Ascending aorta (tissue), 2 donors: ENCODE results near the gene TMEM165. TPM values are rescaled to one million over a fixed set of nuclear protein-coding genes. Genes with fewer than 3 reads are reported as not detected.

ENCODE experiments used
- DNase-seq, 2 donors: peaks; one replicate each; pipeline ENCODE4 v3.0.0-alpha.2; 2019; ENCODE audit warnings: low spot score in 2 of 2
- H3K27ac ChIP-seq, 2 donors: fragments of 200-600 bp; sonication (generic); one replicate each; pipeline ENCODE4 v1.5.1; 2016 to 2017; ENCODE audit warnings: mild to moderate bottlenecking in 1 of 2
- H3K27me3 ChIP-seq: fragments of 200-600 bp; sonication (generic); one replicate; pipeline ENCODE4 v1.5.1; 2017
- H3K36me3 ChIP-seq, 2 donors: fragments of 200-600 bp; sonication (generic); one replicate each; pipeline ENCODE4 v1.5.1; 2016
- H3K4me1 ChIP-seq, 2 donors: fragments of 200-600 bp; sonication (generic); one replicate each; pipeline ENCODE4 v1.5.1; 2016 to 2017; ENCODE audit warnings: mild to moderate bottlenecking in 1 of 2
- H3K4me3 ChIP-seq, 2 donors: fragments of 200-600 bp; sonication (generic); one replicate each; pipeline ENCODE4 v1.5.1; 2016 to 2017; ENCODE audit warnings: mild to moderate bottlenecking in 1 of 2
- H3K9me3 ChIP-seq, 2 donors: fragments of 200-600 bp; sonication (generic); one replicate each; pipeline ENCODE4 v1.5.1; 2016
- intact Hi-C: fragments of 100-400 bp; cut with DNase I; formaldehyde crosslinking; loops from one replicate; pipeline ENCODE4 v1.15.1; 2023
- total RNA-seq: library from RNA; depleted of rRNA; stranded (reverse); fragments of >200 nt; gene quantifications from one replicate; pipeline ENCODE4 v1.1.0, GENCODE V29; 2016
- TF ChIP-seq, protein P1 (sequence below), 3 experiments: fragments of 200-600 bp in 2 of 3; fragments of 450-650 bp in 1 of 3; sonication (generic) in 2 of 3; IDR thresholded peaks; one replicate each; pipeline ENCODE4 v1.5.1; 2016 to 2019; ENCODE audit warnings: antibody characterized with exemption in 3 of 3, mild to moderate bottlenecking in 1 of 3, moderate library complexity in 1 of 3

The TMEM165 gene
- total RNA-seq, 1 donor from 2014 or later = 178 TPM

DNA sequence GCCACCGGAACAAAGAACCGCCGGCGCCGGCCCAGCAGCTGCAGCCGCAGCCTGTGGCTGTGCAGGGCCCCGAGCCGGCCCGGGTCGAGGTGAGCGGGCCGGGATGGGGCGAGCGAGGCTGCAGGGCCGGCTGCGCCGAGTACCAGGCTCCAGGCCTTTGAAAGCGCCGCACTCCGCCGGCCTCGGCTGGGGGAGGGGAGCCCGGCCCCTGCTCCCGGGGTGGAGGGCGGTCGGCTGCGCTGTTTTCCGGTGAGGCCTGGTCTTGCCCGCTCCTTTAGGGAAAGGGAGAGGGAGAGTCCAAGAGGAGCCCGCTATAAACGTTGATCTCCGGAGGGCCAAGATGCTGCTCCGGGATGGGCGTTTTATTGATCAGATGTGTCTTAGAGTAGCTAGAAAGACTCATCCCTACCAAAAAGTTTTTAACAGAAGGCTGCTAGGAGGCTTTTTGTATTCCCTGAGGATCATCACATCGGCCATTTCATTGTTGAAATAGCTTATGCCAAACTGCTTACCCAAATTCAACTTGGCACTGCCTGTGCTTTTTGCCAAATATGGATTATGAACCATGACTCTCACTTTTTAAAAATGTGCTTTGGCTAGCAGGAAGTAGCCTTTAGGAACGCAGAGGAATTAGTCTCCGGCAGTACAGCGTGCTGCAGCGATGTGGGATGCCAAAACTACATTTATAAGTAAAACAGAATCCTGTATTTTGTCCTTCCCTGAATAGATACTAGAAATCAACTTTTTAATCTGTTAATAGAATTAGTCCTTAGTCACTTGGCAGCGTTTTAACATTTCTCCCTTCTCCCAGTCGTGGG is 760 bp downstream of the TMEM165 start:
- Histone ChIP-seq H3K36me3 (peaks cover 0 to 7% of the 10 kb centered on the region in 2 donors), H3K4me1 (peaks cover 0 to 14% of the 10 kb centered on the region in 2 donors), H3K27me3 (no peaks in the 10 kb centered on the region), H3K27ac (peak overlapping the region; percentile 99 to 100), H3K4me3 (peak overlapping the region; percentile 97 to 98), H3K9me3 (no peaks in the 10 kb centered on the region)
- DNase-seq = peak in 1 of 2 donors; percentile 73
- intact Hi-C loops = loop anchor here (1.0 to 10.0 kb wide), 9 partner anchors 37 to 1581 kb away; partner anchors contain the start of genes CLOCK, KIT, NOA1 and PAICS
- TF ChIP-seq, protein P1, sequence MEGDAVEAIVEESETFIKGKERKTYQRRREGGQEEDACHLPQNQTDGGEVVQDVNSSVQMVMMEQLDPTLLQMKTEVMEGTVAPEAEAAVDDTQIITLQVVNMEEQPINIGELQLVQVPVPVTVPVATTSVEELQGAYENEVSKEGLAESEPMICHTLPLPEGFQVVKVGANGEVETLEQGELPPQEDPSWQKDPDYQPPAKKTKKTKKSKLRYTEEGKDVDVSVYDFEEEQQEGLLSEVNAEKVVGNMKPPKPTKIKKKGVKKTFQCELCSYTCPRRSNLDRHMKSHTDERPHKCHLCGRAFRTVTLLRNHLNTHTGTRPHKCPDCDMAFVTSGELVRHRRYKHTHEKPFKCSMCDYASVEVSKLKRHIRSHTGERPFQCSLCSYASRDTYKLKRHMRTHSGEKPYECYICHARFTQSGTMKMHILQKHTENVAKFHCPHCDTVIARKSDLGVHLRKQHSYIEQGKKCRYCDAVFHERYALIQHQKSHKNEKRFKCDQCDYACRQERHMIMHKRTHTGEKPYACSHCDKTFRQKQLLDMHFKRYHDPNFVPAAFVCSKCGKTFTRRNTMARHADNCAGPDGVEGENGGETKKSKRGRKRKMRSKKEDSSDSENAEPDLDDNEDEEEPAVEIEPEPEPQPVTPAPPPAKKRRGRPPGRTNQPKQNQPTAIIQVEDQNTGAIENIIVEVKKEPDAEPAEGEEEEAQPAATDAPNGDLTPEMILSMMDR (IDR thresholded peaks at IDR 0.05) = no peak

DNA sequence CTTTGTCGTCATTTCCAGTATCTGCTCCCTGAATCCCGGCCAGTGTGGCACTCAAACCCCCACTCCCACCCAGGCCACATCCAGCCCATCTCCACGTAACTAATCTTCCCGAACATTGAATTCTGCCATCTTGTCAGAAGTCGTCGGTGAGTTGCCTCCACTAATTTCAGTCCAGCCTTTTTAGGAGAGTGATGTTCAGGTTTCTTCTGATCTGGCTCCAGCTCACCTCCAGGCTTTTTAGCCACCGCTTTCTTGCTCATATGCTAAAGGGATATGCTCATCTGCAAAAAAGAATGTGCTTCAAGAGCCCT is 1.3 kb downstream of the TMEM165 start:
- Histone ChIP-seq H3K27ac (peak overlapping the region; percentile 99 to 100), H3K9me3 (no peaks in the 10 kb centered on the region), H3K36me3 (peaks cover 0 to 8% of the 10 kb centered on the region in 2 donors), H3K4me3 (peak overlapping the region; percentile 97 to 98), H3K4me1 (peaks cover 0 to 14% of the 10 kb centered on the region in 2 donors), H3K27me3 (no peaks in the 10 kb centered on the region)
- DNase-seq = no peak
- intact Hi-C loops = loop anchor here (2.0 to 10.0 kb wide), 7 partner anchors 150 to 1580 kb away; partner anchors contain the start of genes CLOCK, KIT, NOA1 and PAICS
- TF ChIP-seq, protein P1 (IDR thresholded peaks at IDR 0.05) = no peak

DNA sequence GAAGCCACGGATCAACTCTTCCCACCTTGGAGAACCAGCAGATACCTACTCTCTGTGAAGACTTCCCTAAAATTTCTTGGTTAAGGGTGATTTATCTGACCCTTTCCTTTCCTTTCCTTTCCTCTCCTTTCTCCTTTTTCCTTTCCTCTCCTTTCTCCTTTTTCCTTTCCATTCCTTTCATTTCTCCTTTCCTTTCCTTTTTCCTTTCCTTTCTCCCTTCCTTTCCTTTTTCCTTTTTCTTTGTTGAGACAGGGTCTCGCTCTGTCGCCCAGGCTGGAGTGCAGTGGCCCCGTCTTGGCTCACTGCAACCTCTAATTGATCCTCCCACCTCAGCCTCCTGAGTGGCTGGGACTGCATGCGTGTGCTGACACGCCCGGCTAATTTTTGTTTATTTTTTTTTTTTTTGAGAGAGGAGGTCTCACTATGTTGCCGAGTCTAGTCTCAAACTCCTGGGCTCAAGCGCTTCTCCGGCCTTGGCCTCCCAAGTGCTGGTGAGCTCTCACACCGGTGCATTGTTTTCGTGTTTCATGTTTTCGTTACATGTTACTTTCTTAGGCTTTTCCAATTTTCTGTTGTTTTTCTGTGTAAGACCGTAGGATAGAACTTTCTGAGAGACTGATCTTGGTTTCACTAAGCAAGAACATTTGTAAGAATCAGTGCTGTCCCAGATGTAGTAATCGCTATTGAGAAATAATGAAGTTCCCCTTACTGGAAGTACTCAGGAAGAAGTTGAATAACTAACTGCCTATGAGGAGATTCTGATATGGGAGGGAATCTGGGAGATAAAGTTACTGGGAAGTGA is 2.0 kb downstream of the TMEM165 start:
- Histone ChIP-seq H3K4me1 (peaks cover 0 to 14% of the 10 kb centered on the region in 2 donors), H3K27me3 (no peaks in the 10 kb centered on the region), H3K36me3 (peaks cover 0 to 8% of the 10 kb centered on the region in 2 donors), H3K4me3 (peak overlapping the region; percentile 97 to 98), H3K9me3 (no peaks in the 10 kb centered on the region), H3K27ac (peak overlapping the region; percentile 99 to 100)
- intact Hi-C loops = loop anchor here (2.0 to 10.0 kb wide), 7 partner anchors 149 to 1580 kb away; partner anchors contain the start of genes CLOCK, KIT, NOA1 and PAICS
- DNase-seq = no peak
- TF ChIP-seq, protein P1 (IDR thresholded peaks at IDR 0.05) = no peak

DNA sequence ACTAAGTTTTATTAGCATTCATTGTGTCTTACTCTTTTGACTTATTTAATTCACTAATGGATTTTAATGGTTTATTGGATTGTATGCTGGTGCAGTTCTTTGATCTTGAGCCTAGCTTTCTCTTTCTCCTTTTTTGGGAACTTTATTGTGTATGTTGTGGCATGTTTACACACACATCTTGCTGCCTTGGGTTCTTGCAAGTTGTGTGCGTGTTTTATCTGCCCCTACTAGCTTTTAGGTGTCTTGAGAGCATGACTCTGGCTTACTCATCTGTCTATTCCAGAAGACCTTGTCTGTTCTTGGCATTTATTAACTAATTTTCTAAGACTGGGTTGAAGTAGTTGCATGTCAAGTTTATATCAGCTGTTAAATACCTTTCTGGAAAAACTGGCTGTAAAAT is 2.7 kb downstream of the TMEM165 start:
- TF ChIP-seq, protein P1 (IDR thresholded peaks at IDR 0.05) = no peak
- DNase-seq = no peak
- H3K9me3 ChIP-seq = no peaks in the 10 kb centered on the region
- H3K4me1 ChIP-seq = peaks cover 0 to 14% of the 10 kb centered on the region in 2 donors
- intact Hi-C loops = loop anchor here (5.0 to 10.0 kb wide), 6 partner anchors 469 to 1579 kb away; partner anchors contain the start of genes KIT, NOA1, PAICS and POLR2B
- H3K27me3 ChIP-seq = no peaks in the 10 kb centered on the region
- peak overlapping the region; percentile 97 to 98 for H3K4me3 ChIP-seq
- H3K36me3 ChIP-seq = peaks cover 0 to 8% of the 10 kb centered on the region in 2 donors
- peak overlapping the region; percentile 99 to 100 for H3K27ac ChIP-seq

DNA sequence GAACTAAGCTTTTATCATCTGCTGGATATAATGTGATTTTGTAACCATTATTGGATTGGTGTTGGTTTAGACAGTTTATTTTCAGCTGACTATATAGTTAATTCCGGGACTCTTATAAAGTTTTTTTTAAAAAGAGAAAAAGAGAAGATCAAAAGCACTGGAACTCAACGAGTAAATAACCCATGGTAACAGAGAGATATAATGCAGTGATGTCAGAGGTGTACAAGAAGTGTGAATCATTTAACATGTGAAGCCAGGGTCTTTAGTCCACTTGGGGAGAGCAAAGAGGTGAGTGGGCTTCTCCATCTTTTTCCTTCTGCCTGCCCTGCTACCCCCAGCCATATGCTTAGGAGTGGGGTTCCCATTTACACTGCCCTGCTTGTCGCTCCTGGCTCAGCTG is 3.2 kb downstream of the TMEM165 start:
- DNase-seq = no peak
- Histone ChIP-seq H3K27ac (peak overlapping the region; percentile 99 to 100), H3K4me3 (peak overlapping the region; percentile 97 to 98), H3K36me3 (peaks cover 0 to 8% of the 10 kb centered on the region in 2 donors), H3K9me3 (no peaks in the 10 kb centered on the region), H3K27me3 (no peaks in the 10 kb centered on the region), H3K4me1 (peaks cover 0 to 14% of the 10 kb centered on the region in 2 donors)
- intact Hi-C loops = loop anchor here (5.0 to 10.0 kb wide), 6 partner anchors 468 to 1578 kb away; partner anchors contain the start of genes KIT, NOA1, PAICS and POLR2B
- TF ChIP-seq, protein P1 (IDR thresholded peaks at IDR 0.05) = no peak
